Activated CD4-positive, alpha-beta T cell treated with anti-CD3 and anti-CD28 coated beads for 24 hours (primary cell): Measurements from ENCODE around the gene SFTA2.
"Not testable (repeated sequence)": the region's sequence is repeated elsewhere in the genome, so short reads cannot be mapped to it uniquely, and the experiment has no call there.

Experiments
- DNase-seq, 2 donors: peaks; one replicate each; pipeline ENCODE4 v3.0.0-alpha.2; 2020; ENCODE audit warnings: low read depth in 2 of 2

The SFTA2 gene

DNA sequence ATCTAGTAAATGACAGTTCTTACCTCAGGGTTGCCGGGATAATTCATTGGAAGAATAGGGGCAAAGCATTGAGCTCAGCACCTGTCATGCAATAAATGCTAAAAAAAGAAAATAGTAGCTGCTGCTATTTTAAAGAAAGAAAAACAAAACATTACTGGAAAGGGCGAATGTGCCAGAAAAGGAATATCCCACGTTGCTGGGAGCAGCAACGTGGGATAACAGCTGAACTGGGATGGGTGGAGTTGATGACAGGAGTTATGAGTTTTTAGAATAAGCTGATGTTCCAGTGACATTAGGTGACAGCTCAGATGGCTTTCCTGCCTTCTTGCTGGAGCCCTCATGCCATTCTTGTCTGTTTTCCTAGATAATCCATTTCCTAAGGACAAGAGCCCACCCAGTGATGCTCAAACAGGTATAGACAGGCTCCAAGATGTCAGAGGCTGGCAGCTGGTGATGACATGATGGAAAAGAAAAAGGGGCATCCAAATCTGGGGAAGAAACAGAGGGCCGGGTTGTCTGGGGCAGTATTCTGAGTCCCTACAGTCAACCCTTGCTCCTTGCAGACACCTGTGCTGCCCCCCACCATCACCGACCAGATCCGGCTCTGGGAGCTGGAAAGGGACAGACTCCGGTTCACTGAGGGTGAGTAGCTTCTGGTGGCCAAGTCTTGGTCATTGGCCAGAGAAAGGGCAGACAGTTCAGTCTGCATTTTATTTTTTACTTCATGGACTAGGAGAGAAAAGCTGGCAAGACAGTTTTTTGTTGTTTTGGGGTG is 19.0 kb downstream of the SFTA2 start:
- no peak for DNase-seq

DNA sequence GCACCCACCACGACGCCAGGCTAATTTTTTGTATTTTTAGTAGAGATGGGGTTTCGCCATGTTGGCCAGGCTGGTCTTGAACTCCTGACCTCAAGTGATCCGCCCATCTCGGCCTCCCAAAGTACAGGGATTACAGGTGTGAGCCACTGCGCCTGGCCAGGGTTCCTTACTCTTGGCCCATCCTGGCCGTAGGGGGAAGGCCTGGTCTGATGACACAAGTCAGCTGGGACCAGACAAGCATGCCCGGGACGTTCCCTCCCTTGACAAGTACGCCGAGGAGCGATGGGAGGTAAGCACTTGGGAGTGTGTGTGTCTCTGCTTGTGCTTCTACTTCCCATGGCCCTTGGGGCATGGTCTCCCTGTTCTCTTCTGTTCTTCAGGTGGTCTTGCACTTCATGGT is 21.5 kb downstream of the SFTA2 start:
- DNase-seq = not testable (repeated sequence)

DNA sequence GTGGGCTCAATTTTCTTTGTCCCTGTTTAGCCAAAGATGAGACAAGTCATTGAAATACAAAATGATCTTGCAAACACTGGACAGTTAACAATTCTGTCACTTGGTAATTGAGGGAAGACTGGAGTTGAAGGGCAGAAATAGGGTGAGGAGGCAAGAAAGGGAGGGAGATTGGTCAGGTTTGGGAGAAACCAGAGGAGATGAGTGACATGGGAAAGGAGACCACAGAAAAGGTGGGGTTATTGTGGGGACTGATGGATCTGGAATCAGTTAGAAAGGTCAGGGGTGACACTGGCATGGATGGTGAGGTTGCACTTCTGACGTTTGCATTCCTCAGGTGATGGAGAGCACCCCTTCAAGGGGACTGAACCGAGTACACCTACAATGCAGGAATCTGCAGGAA is 23.3 kb downstream of the SFTA2 start:
- no peak for DNase-seq

DNA sequence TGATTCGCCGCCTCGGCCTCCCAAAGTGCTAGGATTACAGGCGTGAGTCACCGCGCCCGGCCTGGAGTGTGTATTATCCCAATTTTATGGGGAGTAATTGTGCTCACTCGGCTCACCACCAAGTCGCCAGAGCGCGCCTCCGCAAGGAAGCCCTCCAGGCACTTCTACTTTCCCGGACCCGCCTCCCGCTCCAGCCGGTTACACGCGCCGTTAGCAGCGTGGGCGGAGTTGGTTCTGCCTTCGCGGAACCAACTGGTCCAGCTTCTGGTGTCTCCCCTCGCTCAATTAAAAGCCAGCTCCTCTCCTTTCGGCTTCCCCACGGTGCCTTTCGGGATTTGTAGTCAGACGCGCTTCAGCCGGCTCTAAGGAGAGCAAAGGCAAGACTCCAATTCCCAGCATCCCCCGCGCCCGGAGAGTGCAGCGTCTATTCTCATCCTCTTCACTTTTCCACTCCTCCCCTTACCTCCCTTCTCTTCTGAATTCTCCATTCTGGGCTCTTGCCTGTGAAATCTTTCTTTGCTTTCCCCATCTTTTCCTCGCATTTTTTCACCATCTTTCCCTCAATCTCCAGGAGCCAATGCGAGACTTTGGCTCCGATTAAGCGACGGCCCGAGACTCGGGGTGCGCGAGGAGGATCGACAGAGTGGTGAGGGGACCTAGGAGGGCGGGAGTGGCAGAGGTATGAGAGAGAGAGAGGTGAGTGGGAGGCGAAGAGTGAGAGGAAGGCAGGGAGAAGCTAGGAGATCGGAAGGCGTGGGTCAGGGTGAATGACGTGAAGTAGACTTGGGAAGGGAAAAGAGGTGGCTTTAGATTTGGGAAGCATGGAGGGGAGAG is 24.0 kb downstream of the SFTA2 start, which contains the start of gene GTF2H4:
TSS of gene GTF2H4 (plus strand) at position 450 of the 834 bp plus-strand sequence.
- DNase-seq = peak; percentile 93 to 94

DNA sequence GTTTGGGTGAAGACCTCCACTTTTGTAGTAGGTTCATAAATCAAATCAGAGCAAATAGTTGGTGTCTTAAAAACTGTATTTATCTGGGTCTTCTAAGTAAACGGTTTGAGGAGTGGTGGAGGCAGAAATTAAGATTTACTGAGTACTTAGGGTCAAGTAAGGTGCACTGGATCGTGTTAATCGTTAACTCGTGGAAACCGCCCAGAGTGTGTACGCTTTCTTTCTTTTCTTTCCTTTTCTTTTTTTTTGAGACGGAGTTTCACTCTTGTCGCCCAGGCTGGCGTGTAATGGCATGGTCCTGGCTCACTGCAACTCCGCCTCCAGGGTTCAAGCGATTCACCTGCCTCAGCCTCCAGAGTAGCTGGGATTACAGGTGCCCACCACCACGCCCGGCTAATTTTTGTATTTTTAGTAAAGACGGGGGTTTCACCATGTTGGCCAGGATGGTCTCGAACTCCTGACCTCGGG is 24.6 kb downstream of the SFTA2 start:
- not testable (repeated sequence) for DNase-seq

DNA sequence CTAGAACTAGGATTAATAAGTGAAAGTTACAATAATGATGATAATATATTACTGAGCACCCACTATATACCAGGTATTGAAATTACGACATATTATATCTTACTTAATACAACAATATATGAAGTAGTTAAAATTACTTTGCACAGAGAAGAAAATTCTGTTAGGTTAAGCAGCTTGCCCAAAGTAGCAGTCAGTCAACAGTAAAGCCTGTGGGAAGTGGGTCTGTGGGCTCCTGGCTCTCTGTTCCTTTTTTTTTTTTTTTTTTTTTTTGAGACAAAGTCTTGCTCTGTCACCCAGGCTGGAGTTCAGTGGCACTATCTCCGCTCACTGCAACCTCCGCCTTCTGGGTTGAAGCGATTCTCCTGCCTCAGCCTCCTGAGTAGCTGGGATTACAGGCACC is 28.7 kb downstream of the SFTA2 start:
- DNase-seq = no peak

DNA sequence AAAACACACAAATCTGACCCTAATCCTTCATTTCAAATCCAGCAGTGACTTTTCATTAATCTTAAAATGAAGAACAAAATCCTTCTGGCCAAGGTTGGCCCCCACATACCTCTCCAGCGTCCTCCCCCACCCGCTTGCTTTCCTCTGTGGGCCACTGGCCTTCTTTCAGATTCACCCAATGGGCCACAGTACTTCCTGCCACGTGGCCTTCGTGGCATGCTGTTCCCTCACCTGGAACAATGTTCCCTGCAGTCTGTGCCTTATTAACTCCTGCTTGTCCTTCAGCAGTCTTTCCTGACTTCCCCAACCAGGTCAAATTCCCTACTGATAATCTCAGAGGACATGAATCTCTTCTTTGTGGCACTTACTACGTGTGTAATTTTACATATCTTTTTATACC is 29.3 kb downstream of the SFTA2 start:
- no peak for DNase-seq

DNA sequence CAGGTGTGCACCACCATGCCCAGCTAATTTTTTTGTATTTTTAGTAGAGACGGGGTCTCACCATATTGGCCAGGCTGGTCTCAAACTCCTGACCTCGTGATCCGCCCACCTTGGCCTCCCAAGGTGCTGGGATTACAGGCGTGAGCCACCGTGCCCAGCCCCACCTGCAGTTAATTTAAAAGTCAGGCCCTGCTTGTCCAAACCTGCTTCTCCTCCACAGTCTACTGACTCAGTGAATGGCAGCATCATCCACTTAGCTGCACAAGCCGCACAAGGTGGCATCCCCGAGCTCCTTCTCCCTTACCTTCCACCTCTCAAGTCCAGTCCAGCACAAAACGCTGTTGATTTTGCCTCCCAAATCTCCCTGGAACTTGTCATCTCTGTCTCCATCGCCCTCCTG is 29.8 kb downstream of the SFTA2 start:
- not testable (repeated sequence) for DNase-seq

DNA sequence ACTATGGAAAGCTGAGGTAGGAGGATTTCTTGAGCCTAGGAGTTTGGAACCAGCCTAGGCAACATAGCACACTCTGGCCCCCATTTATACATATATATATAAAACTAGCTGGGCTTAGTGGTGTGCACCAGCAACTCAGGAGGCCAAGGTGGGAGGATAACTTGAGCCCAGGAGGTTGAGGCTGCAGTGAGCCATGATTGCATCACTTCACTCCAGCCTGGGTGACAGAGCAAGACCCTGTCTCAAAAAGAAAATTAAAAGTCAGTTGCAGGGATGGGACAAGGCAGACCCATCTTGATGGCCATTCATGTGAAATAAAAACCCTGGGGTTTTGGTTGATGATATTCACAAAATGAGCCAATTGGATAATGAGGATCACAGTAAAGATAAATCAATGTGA is 30.5 kb downstream of the SFTA2 start:
- DNase-seq = no peak

DNA sequence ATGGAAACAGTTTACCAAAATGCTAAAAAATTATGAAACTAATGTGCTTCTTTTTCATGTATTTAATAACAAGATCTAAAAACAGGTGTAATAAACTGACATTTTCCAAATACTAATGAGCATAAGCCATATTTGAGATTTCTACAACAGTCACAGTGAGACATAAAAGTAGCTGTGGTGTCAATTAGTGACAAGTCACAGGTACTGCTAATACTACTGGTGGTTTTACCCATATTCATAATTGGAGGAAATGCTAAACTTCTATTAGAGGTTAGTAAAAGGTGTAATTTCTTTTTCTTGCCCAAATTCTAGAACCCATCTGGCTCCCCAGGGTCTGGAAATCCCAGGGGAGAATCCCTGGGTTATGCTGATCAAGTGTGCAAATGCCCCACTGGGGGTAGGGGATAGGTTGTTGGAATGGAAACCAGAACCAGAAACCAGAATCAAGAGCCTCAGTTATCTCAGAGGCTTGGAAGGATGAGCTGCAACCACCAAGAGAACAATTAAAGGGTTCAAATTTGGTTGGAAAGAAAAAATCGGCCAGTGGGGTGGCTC is 31.0 kb downstream of the SFTA2 start:
- DNase-seq = no peak

DNA sequence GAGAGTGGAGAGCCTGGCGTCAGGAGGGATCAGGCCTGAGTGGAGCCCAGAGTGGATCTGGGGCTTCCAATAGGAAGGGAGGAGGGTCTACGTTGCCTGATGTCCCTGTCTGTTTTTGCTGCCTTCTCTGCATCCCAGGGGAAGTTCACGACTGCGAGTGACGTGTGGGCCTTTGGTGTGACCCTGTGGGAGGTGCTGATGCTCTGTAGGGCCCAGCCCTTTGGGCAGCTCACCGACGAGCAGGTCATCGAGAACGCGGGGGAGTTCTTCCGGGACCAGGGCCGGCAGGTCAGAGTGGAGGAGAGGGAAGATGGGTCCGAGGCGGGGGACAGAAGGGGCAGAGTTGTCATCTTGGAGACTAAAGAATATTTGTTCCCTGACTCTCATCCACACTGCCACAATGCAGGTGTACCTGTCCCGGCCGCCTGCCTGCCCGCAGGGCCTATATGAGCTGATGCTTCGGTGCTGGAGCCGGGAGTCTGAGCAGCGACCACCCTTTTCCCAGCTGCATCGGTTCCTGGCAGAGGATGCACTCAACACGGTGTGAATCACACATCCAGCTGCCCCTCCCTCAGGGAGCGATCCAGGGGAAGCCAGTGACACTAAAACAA is 33.1 kb downstream of the SFTA2 start:
- no peak for DNase-seq

DNA sequence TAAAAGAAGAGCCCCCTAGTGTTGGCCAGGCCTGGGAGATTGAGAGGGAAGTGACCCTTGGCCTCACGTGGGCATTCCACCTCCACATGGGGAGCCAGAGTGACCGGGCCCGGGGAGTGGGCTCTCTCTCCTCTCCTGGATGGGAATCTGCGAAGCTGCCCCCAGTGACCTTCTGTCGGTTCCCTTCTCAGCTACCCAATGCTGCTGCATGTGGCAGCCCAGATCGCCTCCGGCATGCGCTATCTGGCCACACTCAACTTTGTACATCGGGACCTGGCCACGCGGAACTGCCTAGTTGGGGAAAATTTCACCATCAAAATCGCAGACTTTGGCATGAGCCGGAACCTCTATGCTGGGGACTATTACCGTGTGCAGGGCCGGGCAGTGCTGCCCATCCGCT is 34.1 kb downstream of the SFTA2 start:
- DNase-seq = no peak

DNA sequence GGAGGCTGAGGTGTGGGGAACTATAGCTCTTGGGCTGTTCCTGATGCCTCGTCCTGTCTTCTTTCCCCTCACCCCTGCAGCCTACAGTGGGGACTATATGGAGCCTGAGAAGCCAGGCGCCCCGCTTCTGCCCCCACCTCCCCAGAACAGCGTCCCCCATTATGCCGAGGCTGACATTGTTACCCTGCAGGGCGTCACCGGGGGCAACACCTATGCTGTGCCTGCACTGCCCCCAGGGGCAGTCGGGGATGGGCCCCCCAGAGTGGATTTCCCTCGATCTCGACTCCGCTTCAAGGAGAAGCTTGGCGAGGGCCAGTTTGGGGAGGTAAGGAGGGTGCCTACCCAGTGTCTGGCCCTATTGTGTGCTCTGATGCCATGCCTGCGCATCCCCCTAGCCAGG is 35.4 kb downstream of the SFTA2 start:
- DNase-seq = no peak

DNA sequence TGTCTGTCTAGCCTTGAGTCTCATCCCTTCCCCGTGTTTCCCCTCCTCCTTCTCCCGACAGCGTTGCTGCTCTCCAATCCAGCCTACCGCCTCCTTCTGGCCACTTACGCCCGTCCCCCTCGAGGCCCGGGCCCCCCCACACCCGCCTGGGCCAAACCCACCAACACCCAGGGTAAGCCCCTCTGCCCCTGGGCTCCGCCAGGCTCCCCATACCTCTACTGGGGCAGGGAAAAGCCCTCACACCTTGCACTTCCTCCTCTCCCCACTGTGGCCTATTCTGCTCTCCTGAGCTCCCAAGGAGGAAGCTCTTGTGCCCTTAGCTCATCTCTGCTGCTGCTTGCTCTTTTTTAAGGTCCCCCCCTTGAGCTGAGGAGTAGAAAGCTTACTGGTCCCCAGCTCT is 36.6 kb downstream of the SFTA2 start:
- DNase-seq = no peak

DNA sequence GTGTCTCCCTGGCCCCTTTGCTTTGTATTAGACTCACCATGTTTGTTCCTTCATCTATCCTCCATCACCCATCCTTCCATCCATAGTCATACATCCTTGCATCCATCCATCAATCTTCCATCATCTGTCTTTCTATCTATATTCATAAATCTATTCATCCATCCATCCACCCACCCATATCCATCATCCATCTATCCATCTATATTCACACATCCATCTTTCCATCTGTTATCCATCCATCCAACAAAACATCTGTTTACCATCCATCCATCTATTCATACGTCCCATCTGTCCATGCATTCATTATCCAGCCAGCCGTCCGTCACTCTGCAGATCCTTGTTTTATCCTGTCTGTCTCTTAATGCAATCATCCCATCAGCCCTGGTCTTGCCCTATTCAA is 37.0 kb downstream of the SFTA2 start:
- no peak for DNase-seq

DNA sequence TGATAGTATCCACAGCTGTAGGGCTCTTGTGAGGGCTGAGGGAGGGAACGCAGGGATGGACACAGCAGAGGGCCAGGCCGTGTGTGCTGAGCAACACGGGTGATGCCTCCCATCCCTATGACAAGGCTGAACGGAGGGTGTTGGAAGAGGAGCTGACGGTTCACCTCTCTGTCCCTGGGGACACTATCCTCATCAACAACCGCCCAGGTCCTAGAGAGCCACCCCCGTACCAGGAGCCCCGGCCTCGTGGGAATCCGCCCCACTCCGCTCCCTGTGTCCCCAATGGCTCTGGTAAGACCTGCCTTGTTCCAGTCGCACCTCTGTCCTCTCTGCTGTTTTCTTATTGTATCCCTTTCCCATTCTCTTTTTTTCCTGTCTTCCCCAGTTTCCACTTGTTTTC is 37.6 kb downstream of the SFTA2 start:
- DNase-seq = no peak

DNA sequence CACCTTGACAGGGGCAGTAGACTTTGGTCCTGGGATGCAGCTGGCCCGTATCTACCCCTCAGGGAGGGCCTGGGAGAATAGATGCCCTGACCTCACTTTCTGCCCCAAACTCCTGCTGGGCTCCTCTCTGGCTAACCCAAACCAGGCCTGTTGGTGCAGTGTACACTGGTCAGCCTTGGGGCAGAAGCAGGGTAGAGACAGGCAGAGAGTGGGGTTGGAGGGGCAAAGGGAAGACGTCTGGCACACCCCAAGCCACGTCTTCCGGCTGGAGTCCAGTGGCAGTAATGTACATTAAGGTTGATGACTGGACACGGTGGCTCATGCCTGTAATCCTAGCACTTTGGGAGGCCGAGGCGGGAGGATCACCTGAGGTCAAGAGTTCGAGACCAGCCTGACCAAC is 38.3 kb downstream of the SFTA2 start:
- no peak for DNase-seq

DNA sequence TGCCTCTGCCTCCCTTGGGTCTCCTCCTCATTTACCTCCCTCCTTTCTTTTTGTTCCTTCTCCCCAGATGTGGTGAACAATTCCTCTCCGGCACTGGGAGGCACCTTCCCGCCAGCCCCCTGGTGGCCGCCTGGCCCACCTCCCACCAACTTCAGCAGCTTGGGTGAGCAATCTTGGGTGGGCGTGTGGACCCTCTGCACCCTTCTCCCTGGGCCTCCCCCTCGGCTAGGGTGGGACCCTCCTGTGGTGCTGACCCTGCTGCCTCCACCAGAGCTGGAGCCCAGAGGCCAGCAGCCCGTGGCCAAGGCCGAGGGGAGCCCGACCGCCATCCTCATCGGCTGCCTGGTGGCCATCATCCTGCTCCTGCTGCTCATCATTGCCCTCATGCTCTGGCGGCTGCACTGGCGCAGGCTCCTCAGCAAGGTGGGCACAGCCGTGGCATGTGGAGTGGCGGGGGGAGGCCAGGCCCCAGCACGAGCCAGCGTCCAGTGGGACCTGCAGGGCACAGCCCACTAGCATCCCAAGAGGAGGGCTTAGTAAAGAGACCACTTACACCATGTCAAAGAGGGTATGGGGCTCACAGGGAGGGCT is 38.9 kb downstream of the SFTA2 start:
- DNase-seq = no peak

DNA sequence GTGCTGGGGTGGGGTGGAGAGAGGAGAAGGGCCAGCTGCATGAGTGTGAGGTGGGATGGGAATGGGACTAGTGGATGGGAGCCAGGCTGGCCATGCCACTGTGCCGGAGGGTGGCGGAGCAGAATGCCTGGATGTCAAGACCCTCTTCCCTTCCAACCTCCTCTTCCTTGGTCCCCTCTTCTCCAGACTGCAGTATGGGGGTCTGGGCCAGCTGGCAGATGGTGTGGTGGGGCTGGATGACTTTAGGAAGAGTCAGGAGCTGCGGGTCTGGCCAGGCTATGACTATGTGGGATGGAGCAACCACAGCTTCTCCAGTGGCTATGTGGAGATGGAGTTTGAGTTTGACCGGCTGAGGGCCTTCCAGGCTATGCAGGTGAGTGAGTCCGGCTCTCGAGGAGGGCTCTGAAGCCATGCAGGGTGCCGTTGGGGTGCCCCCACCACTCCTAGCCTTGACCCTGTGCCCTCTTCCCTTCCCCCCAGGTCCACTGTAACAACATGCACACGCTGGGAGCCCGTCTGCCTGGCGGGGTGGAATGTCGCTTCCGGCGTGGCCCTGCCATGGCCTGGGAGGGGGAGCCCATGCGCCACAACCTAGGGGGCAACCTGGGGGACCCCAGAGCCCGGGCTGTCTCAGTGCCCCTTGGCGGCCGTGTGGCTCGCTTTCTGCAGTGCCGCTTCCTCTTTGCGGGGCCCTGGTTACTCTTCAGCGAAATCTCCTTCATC is 40.0 kb downstream of the SFTA2 start:
- DNase-seq = no peak

DNA sequence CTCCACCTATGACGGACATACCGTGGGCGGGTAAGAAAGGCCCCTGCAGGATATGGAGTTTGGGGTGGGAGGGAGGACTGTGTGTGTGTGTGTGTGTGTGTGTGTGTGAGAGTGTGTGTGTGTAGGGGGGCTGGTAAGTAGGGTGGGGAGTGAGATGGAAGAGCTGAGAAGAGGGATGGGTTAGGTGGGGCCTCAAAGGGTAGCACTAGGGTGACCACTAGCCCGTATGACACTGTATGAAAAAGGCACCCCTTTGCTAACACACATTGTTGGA is 40.6 kb downstream of the SFTA2 start:
- DNase-seq = no peak

DNA sequence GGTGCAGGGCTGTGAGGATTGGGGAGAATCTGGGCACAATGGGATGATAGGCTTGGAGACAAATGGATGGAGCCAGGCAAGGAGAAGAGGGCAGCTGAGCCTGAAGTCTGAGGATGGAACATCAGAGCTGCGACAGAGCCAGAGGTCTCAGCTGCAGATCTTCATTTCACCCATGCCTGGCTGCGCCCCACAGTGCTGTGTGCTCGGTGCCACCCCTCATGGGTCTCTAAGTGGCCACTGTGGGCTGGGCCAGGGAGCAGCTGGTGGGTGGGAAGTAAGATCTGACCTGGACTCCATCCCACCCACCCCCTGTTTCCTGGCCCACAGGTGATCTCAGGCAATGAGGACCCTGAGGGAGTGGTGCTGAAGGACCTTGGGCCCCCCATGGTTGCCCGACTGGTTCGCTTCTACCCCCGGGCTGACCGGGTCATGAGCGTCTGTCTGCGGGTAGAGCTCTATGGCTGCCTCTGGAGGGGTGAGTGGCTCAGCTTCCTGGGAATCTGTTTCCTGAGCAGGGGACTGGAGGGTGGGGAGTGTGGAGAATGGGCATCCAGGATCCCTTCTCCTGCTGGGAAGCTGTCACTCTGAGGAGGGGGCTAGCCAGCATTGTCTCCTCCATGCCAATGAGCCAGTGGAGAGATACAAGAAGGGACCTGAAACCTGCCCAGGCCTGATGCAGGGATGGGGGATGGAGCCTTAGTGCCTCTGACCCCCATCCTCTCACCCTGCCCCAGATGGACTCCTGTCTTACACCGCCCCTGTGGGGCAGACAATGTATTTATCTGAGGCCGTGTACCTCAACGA is 41.1 kb downstream of the SFTA2 start:
- no peak for DNase-seq
